A549 (cell line): ENCODE data around the gene ALKAL2.

Experiments used
- RNF2 ChIP-seq: fragments of 200-600 bp; sonication (generic); IDR thresholded peaks from 2 replicates; pipeline ENCODE4 v1.6.1; 2016; ENCODE audit warnings: low read depth, mild to moderate bottlenecking, antibody characterized with exemption, moderate library complexity, borderline replicate concordance
- TF ChIP-seq, protein P1 (sequence below): fragments of >200 bp; sonication (Bioruptor Twin); formaldehyde crosslinking; IDR thresholded peaks from 3 replicates; pipeline ENCODE4 v1.5.1; 2016
- TF ChIP-seq, protein P2 (sequence below): fragments of 450-650 bp; IDR thresholded peaks from 2 replicates; pipeline ENCODE4 v1.6.1; 2014; ENCODE audit warnings: antibody characterized with exemption

DNA sequence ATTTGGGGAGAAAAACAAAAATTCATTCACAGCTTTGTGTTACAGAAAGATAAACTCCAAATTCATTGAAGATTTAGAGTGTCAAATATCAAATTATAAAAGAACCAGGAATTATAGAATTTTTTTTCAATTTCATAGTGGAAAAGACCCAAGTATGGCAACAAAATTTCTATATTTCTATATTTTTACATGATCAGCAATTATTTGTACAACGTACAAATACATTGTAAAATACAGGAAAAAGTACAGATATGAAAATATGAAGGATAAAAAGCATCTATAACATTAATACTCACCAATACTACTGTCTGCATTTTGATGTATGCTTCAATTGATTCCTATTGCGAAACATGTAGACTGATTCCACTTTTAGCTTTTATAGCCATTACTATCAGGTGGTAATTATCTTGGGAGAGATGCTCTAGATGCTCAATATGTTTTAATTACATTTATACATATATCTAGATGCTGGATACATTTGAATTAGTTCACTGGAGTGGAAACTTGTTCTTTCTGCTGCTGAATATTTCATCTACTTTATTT lies 28.0 kb downstream of the ALKAL2 start:
- no peak for TF ChIP-seq RNF2
- TF ChIP-seq, protein P1, sequence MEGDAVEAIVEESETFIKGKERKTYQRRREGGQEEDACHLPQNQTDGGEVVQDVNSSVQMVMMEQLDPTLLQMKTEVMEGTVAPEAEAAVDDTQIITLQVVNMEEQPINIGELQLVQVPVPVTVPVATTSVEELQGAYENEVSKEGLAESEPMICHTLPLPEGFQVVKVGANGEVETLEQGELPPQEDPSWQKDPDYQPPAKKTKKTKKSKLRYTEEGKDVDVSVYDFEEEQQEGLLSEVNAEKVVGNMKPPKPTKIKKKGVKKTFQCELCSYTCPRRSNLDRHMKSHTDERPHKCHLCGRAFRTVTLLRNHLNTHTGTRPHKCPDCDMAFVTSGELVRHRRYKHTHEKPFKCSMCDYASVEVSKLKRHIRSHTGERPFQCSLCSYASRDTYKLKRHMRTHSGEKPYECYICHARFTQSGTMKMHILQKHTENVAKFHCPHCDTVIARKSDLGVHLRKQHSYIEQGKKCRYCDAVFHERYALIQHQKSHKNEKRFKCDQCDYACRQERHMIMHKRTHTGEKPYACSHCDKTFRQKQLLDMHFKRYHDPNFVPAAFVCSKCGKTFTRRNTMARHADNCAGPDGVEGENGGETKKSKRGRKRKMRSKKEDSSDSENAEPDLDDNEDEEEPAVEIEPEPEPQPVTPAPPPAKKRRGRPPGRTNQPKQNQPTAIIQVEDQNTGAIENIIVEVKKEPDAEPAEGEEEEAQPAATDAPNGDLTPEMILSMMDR = no peak
- TF ChIP-seq, protein P2, sequence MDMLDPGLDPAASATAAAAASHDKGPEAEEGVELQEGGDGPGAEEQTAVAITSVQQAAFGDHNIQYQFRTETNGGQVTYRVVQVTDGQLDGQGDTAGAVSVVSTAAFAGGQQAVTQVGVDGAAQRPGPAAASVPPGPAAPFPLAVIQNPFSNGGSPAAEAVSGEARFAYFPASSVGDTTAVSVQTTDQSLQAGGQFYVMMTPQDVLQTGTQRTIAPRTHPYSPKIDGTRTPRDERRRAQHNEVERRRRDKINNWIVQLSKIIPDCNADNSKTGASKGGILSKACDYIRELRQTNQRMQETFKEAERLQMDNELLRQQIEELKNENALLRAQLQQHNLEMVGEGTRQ = no peak
